GM12891 (cell line): ENCODE measurements around the gene SLC35G3.

Experiments
- PAX5 ChIP-seq: IDR thresholded peaks from 2 replicates; pipeline ENCODE4 v1.6.1; 2011; ENCODE audit warnings: low read length, moderate library complexity, mild to moderate bottlenecking; ENCODE audit not compliant: insufficient read depth, severe bottlenecking
- POLR2A ChIP-seq: IDR thresholded peaks from 2 replicates; pipeline ENCODE4 v1.6.1; 2011; ENCODE audit warnings: low read depth, low read length, control low read depth
- POLR2AphosphoS5 ChIP-seq: IDR thresholded peaks from 2 replicates; pipeline ENCODE4 v1.6.1; 2011; ENCODE audit warnings: low read depth, low read length, control low read depth
- SPI1 ChIP-seq: IDR thresholded peaks from 2 replicates; pipeline ENCODE4 v1.6.1; 2011; ENCODE audit warnings: low read depth, low read length, control low read depth
- TAF1 ChIP-seq: IDR thresholded peaks from 2 replicates; pipeline ENCODE4 v1.6.1; 2011; ENCODE audit warnings: low read depth, low read length, control low read depth

DNA sequence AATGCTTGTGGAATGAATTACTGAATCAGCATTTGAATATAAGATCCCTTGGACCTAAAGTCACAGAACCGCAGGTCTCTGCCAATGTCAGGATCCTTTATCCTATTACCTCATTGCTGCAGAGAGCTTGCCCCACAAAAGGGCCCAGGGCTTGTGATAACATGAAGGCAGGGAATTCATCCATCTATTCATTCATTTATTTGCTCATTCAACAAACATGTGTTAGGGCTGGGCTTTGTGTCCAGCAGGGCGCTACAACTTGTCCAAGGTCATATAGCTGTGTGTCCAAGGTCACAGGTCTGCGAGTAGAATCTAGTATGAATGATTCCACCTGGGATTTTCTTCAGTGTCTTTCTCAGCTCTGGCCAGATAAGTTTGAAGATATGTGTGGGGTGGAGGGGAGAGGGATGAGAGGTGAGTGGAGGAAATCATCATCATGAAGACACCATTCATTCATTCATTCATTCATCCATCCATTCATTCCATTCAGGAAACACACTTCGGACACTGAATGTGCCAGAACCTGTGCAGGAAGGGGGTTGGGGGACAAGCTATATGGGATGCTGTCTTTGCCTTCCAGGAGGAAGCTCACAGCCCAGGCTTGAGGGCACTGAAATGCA is 47.9 kb downstream of the SLC35G3 start:
- no peak for TF ChIP-seq POLR2A
- no peak for TF ChIP-seq POLR2AphosphoS5
- no peak for TF ChIP-seq SPI1
- no peak for TF ChIP-seq TAF1
- no peak for TF ChIP-seq PAX5
